Thoracic aorta (tissue), 2 donors: Measurements from ENCODE around the gene SELENOS. TPM values are rescaled to one million over a fixed set of nuclear protein-coding genes. Genes with fewer than 3 reads are reported as not detected.

Experiments
- ATAC-seq: fragments of 150-250 bp; one replicate; pipeline ENCODE4 v1.8.0; 2017; ENCODE audit warnings: low read depth; ENCODE audit not compliant: insufficient number of reproducible peaks, low FRiP score
- DNase-seq: peaks from one replicate; pipeline ENCODE4 v3.0.0-alpha.2; 2020; ENCODE audit warnings: low spot score
- H3K27ac ChIP-seq, 2 donors: fragments of 200-600 bp; sonication (generic); 1 replicate in 1 of 2; 2 replicates in 1 of 2; pipeline ENCODE4 v1.5.1; 2016; ENCODE audit warnings: mild to moderate bottlenecking in 2 of 2, moderate library complexity in 2 of 2
- H3K27me3 ChIP-seq: fragments of 200-600 bp; sonication (generic); replicated peaks from 2 replicates; pipeline ENCODE4 v1.6.0; 2016; ENCODE audit warnings: mild to moderate bottlenecking; ENCODE audit not compliant: insufficient read depth
- H3K36me3 ChIP-seq: fragments of 200-600 bp; sonication (generic); one replicate; pipeline ENCODE4 v1.5.1; 2016
- H3K4me1 ChIP-seq, 2 donors: fragments of 200-600 bp; sonication (generic); 1 replicate in 1 of 2; 2 replicates in 1 of 2; pipeline versions ENCODE4 v1.5.1 to v1.6.0; 2016; ENCODE audit warnings: low read depth in 2 of 2, mild to moderate bottlenecking in 1 of 2; ENCODE audit not compliant: control insufficient read depth in 1 of 2
- H3K4me3 ChIP-seq: fragments of 200-600 bp; sonication (generic); 2 replicates; pipeline ENCODE4 v1.5.1; 2016; ENCODE audit warnings: mild to moderate bottlenecking
- H3K9me3 ChIP-seq: fragments of 200-600 bp; sonication (generic); 2 replicates; pipeline ENCODE4 v1.5.1; 2016
- total RNA-seq, 2 donors: library from RNA; depleted of rRNA; stranded (reverse); fragments of >200 nt; gene quantifications; one replicate each; pipeline versions ENCODE4 v1.1.0 to v1.2.3, GENCODE V29; 2016
- TF ChIP-seq, protein P1 (sequence below): fragments of 200-600 bp; sonication (generic); IDR thresholded peaks from one replicate; pipeline ENCODE4 v1.5.1; 2019; ENCODE audit warnings: antibody characterized with exemption

SELENOS gene, protein sequence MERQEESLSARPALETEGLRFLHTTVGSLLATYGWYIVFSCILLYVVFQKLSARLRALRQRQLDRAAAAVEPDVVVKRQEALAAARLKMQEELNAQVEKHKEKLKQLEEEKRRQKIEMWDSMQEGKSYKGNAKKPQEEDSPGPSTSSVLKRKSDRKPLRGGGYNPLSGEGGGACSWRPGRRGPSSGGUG
- 10 to 100 TPM; 84.6 to 92.6 TPM for total RNA-seq

DNA sequence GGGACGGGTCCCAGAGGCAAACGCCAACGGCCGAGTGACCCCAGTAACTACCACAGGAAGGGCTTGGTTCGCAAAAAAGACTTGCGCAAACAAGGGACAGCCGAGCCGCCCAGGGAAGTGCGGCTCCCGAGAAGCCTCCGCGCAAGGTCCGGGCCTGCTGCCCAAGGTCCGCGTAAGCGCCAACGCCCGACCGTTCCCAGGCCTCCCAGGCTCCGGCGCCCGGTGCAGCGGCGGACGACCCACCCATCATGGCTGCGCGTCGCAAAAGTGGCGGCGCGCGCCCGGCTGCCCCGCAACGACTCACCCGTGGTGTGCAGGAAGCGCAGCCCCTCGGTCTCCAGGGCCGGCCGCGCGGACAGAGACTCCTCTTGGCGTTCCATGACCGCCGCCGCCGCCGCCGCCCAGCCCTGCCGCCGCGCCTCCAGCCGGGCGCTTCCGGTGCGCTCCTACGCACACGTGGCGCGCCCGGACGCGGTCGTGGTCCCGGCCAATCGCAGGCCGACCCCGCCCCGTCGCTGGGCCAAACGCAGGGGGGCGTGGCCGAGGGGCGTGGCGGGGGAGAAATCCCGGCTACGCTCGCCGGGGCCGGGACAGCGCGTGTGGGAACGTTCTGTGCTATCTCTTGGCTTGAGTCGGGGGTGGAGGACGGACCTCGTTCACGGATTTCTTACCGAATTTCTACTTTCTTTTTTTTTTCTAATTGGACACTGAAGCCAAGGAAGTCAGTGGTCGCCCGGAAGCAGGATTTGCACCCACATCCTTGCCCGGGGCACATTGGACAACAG is at the start of gene SELENOS:
Gene SELENOS (minus strand): TSS at position 448 of the 785 bp plus-strand sequence. CDS start 68 bp downstream, at position 380.
- Histone ChIP-seq H3K4me1 (peaks cover 12 to 20% of the 10 kb centered on the region in 2 donors), H3K36me3 (peaks cover 35% of the 10 kb centered on the region), H3K9me3 (no peaks in the 10 kb centered on the region), H3K4me3 (peak within 1 kb of the TSS; percentile 87), H3K27me3 (no peaks in the 10 kb centered on the region), H3K27ac (peak within 1 kb of the TSS; percentile 81 to 86)
- ATAC-seq: peak; percentile 93
- TF ChIP-seq, protein P1, sequence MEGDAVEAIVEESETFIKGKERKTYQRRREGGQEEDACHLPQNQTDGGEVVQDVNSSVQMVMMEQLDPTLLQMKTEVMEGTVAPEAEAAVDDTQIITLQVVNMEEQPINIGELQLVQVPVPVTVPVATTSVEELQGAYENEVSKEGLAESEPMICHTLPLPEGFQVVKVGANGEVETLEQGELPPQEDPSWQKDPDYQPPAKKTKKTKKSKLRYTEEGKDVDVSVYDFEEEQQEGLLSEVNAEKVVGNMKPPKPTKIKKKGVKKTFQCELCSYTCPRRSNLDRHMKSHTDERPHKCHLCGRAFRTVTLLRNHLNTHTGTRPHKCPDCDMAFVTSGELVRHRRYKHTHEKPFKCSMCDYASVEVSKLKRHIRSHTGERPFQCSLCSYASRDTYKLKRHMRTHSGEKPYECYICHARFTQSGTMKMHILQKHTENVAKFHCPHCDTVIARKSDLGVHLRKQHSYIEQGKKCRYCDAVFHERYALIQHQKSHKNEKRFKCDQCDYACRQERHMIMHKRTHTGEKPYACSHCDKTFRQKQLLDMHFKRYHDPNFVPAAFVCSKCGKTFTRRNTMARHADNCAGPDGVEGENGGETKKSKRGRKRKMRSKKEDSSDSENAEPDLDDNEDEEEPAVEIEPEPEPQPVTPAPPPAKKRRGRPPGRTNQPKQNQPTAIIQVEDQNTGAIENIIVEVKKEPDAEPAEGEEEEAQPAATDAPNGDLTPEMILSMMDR: no peak
- peak; percentile 52 for DNase-seq

DNA sequence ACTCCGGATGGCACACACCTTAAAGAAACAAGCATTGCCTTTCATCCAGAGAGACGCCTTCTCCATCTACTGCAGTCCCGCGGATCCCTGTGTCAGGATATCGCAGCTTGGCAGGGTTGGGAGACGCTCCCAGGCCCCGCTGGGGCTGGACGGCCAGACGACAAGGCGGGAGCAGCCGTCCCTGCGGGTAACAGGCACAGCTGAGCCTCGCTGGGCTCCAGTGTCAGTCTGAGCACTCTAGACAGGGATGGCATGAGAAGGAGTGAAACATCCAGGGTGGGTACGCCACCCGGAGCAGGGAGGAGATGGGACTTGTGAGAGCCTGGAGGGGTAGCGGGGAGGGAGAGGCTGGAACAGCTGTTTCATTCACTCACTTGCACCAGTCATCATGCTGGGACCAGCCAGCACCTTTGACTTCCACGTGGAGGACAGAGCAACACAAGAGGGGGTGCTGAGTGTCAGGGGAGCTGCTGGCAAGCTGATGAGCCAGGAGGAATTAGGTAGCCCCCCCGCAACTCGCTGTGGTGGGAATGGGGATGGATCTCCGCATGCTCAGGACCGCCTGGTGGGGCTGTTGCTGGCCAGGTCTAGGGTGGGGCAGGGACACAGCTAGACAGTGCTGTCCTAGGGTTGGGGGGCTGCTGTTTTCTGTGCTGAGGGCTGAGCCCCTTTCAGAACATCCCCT is 49.3 kb upstream of the SELENOS start:
- no peaks in the 10 kb centered on the region for H3K9me3 ChIP-seq
- H3K4me1 ChIP-seq: no peaks in the 10 kb centered on the region
- H3K27ac ChIP-seq: no peak overlapping the region
- H3K4me3 ChIP-seq: no peak overlapping the region
- DNase-seq (no peak), ATAC-seq (no peak)
- H3K27me3 ChIP-seq: no peaks in the 10 kb centered on the region
- TF ChIP-seq, protein P1: no peak
- no peaks in the 10 kb centered on the region for H3K36me3 ChIP-seq

DNA sequence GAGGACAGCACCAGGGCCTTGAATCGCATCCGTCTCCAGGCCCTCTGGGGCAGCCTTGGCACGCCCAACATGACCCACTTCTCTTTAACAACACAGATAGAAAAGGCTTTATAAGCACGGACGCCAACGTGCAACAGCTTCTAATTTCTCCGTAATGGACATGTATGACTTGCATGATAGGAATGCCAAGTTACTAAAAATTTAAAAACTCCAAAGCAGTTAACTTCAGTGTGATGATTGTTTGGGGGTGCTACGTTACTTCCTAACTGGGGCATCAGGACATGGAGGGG is 48.7 kb upstream of the SELENOS start:
- no peaks in the 10 kb centered on the region for H3K9me3 ChIP-seq
- no peak overlapping the region for H3K4me3 ChIP-seq
- ATAC-seq: no peak
- no peaks in the 10 kb centered on the region for H3K4me1 ChIP-seq
- DNase-seq: no peak
- no peaks in the 10 kb centered on the region for H3K27me3 ChIP-seq
- no peaks in the 10 kb centered on the region for H3K36me3 ChIP-seq
- no peak overlapping the region for H3K27ac ChIP-seq
- TF ChIP-seq, protein P1: no peak

DNA sequence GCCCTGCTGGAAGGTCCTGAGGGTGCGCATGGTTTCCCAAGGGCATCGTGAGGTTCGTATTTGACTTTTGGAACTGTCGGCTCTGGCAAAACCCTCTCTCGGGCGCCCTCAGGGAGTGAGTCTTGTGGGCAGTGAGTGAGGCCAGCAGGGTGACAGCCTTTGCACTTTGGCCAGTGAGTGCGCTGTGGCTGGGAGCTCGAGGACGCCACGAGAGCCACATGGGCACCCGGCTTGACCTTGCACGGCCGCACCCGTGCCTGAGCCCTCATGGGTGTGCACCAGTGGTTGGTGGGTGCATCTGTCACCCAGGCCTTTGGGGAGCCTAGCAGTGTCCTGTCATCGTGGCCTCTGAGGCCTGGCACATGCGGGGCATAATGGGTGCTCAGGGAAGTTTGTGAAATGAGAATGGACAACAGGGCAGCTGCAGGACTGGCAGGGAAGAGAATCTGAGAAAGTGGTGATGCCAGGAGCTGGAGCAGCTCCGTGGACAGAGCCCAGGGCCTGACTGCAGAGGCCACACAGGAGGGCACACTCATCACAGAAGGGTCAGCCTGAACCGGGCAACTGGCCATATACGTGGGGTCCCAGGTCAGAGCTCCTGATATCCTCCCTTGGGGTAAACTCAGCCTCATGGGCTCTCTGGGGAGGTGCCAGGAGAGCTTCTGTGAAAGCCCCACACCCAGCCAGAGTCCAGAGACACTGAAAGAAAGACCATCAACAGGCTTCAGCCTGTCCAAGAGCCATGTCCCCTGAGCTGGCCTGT is 48.2 kb upstream of the SELENOS start:
- ATAC-seq: no peak

More for the DNA sequence above, 48.2 kb upstream of the SELENOS start:
- no peaks in the 10 kb centered on the region for H3K4me1 ChIP-seq
- no peaks in the 10 kb centered on the region for H3K27me3 ChIP-seq
- no peak for DNase-seq
- TF ChIP-seq, protein P1: no peak
- no peak overlapping the region for H3K27ac ChIP-seq
- H3K36me3 ChIP-seq: no peaks in the 10 kb centered on the region
- H3K4me3 ChIP-seq: no peak overlapping the region
- no peaks in the 10 kb centered on the region for H3K9me3 ChIP-seq
